Esophagus squamous epithelium (tissue), 5 donors: ENCODE measurements around the gene PTPRD. TPM values are rescaled to one million over a fixed set of nuclear protein-coding genes. Genes with fewer than 3 reads are reported as not detected.

ENCODE experiments used
- DNase-seq: peaks from one replicate; lab custom pipeline; 2025; lab: John Stamatoyannopoulos, UW
- H3K27ac ChIP-seq, 4 donors: fragments of 200-600 bp; sonication (generic); one replicate each; pipeline ENCODE4 v1.5.1; 2016 to 2019; ENCODE audit warnings: mild to moderate bottlenecking in 1 of 4
- H3K27me3 ChIP-seq, 4 donors: fragments of 200-600 bp; sonication (generic); 1 replicate in 3 of 4; 2 replicates in 1 of 4; pipeline versions ENCODE4 v1.5.1 to v1.6.0; 2017 to 2021; ENCODE audit warnings: antibody characterized with exemption in 1 of 4
- H3K36me3 ChIP-seq, 3 donors: fragments of 200-600 bp; sonication (generic); one replicate each; pipeline ENCODE4 v1.5.1; 2016 to 2019
- H3K4me1 ChIP-seq, 3 donors: fragments of 200-600 bp; sonication (generic); one replicate each; pipeline ENCODE4 v1.5.1; 2017 to 2019
- H3K4me3 ChIP-seq, 4 donors: fragments of 200-600 bp; sonication (generic); 1 replicate in 3 of 4; 2 replicates in 1 of 4; pipeline ENCODE4 v1.5.1; 2016 to 2019; ENCODE audit warnings: mild to moderate bottlenecking in 2 of 4, moderate library complexity in 1 of 4
- H3K9me3 ChIP-seq, 3 donors: fragments of 200-600 bp; sonication (generic); one replicate each; pipeline ENCODE4 v1.5.1; 2016 to 2019
- POLR2A ChIP-seq, 4 donors: fragments of 450-650 bp; IDR thresholded peaks; one replicate each; pipeline ENCODE4 v1.6.1; 2017; ENCODE audit warnings: antibody characterized with exemption in 4 of 4, mild to moderate bottlenecking in 4 of 4, moderate library complexity in 3 of 4
- WGBS, 2 donors: methylation state at CpG; one replicate each; pipeline ENCODE4 v1.1.5; 2018; 5-methylcytosine and 5-hydroxymethylcytosine counted together
- intact Hi-C: fragments of 100-400 bp; cut with DNase I; formaldehyde crosslinking; loops from one replicate; pipeline ENCODE4 v1.15.0; 2022
- total RNA-seq, 4 donors: library from RNA; depleted of rRNA; stranded (reverse); fragments of >200 nt; gene quantifications; one replicate each; pipeline ENCODE4 v1.1.0, GENCODE V29; 2016
- TF ChIP-seq, protein P1 (sequence below), 6 experiments: fragments of 450-650 bp in 4 of 6; fragments of 200-600 bp in 2 of 6; sonication (generic) in 2 of 6; IDR thresholded peaks; one replicate each; pipeline ENCODE4 v1.5.1; 2016 to 2019; ENCODE audit warnings: antibody characterized with exemption in 6 of 6, mild to moderate bottlenecking in 4 of 6, moderate library complexity in 4 of 6
- donor health status: DM: yes; HTN: yes; CAD: no.

The PTPRD gene
- total RNA-seq, 4 donors from 2014 or later = 0.23 to 16.3 (median 6.6) TPM

DNA sequence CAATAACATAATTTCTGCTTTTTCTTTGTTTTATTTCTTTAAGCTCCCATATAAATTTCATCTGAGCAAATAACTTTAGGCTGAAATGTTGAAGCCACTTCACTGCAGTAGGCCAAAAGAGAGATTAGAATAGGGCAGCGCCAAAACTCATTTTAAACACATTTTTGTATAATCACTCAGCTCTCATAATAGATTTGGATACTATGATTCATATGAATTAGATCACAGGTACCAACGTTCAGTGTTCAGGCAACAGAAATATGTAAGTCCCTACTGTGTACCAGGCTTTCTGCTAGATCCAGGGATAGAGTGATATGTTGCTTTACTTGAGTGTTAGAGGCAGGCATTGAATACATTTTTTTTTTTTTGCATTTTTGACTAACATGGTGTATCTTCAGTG is 370.5 kb downstream of the PTPRD start:
- TF ChIP-seq POLR2A (IDR thresholded peaks at IDR 0.05) = no peak
- H3K9me3 ChIP-seq = no peaks in the 10 kb centered on the region
- WGBS, 2 donors = 20 to 42% methylated on average over 2 of the region's 2 CpGs
- no peaks in the 10 kb centered on the region for H3K27me3 ChIP-seq
- H3K4me3 ChIP-seq = no peak overlapping the region
- no peaks in the 10 kb centered on the region for H3K36me3 ChIP-seq
- H3K4me1 ChIP-seq = no peaks in the 10 kb centered on the region
- intact Hi-C loops = no loop called here
- DNase-seq = no peak
- H3K27ac ChIP-seq = no peak overlapping the region

- H3K9me3 ChIP-seq = no peaks in the 10 kb centered on the region
- no peaks in the 10 kb centered on the region for H3K4me1 ChIP-seq
- no peak for TF ChIP-seq POLR2A (IDR thresholded peaks at IDR 0.05)
- TF ChIP-seq, protein P1, sequence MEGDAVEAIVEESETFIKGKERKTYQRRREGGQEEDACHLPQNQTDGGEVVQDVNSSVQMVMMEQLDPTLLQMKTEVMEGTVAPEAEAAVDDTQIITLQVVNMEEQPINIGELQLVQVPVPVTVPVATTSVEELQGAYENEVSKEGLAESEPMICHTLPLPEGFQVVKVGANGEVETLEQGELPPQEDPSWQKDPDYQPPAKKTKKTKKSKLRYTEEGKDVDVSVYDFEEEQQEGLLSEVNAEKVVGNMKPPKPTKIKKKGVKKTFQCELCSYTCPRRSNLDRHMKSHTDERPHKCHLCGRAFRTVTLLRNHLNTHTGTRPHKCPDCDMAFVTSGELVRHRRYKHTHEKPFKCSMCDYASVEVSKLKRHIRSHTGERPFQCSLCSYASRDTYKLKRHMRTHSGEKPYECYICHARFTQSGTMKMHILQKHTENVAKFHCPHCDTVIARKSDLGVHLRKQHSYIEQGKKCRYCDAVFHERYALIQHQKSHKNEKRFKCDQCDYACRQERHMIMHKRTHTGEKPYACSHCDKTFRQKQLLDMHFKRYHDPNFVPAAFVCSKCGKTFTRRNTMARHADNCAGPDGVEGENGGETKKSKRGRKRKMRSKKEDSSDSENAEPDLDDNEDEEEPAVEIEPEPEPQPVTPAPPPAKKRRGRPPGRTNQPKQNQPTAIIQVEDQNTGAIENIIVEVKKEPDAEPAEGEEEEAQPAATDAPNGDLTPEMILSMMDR (IDR thresholded peaks at IDR 0.05) = no peak
- H3K27ac ChIP-seq = no peak overlapping the region
- 44 to 71% methylated on average over 1 of the region's 1 CpG for WGBS, 2 donors
- no peaks in the 10 kb centered on the region for H3K36me3 ChIP-seq
- H3K27me3 ChIP-seq = no peaks in the 10 kb centered on the region
- intact Hi-C loops = no loop called here
- no peak overlapping the region for H3K4me3 ChIP-seq
- DNase-seq = no peak
Measured at GRCh38 chr9:10238087-10238486, 374.7 kb downstream of the PTPRD start.

DNA sequence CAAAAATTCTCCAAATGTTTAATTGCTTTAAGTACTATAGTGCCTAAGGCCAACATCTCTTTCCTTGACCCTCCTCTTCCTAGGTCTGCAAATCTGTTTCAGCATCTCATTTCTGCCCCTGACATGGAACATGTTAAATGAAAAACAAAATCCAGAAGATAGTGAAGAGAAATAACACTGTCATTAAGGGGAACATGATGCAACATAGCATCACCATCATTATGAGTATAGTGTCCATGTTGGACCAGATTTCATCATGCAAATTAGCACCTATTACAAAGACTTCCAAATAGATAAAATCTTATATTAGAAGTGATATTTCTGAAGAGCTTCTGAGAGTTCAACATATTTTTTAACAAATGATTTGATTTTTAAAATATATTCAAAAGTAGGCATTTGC is 375.2 kb downstream of the PTPRD start:
- Histone ChIP-seq H3K4me3 (no peak overlapping the region), H3K27me3 (no peaks in the 10 kb centered on the region), H3K36me3 (no peaks in the 10 kb centered on the region), H3K4me1 (no peaks in the 10 kb centered on the region), H3K27ac (no peak overlapping the region), H3K9me3 (no peaks in the 10 kb centered on the region)
- TF ChIP-seq, protein P1 (IDR thresholded peaks at IDR 0.05) = no peak
- TF ChIP-seq POLR2A (IDR thresholded peaks at IDR 0.05) = no peak
- intact Hi-C loops = no loop called here
- DNase-seq = no peak

DNA sequence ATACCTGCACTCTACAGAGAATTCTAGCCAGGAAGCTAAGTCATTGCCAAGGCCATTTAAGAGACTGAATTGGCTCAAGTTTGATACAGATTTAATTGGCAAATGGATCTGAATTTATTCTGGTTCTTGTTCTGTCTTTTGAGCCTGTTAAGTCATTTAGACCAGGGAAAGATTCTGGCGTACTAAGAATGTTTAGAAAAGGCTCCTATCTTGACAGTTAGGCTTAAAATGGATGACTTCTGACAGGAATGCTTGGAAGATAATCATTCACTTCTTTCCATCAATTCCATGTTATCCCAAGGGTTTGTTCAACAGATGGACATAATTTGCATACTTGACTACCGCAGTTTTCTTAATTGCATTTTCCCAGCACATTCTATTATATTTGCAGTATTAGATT is 376.6 kb downstream of the PTPRD start:
- no peaks in the 10 kb centered on the region for H3K9me3 ChIP-seq
- DNase-seq = no peak
- H3K27me3 ChIP-seq = no peaks in the 10 kb centered on the region
- no peak overlapping the region for H3K4me3 ChIP-seq
- intact Hi-C loops = no loop called here
- 55 to 58% methylated on average over 2 of the region's 2 CpGs for WGBS, 2 donors
- H3K27ac ChIP-seq = no peak overlapping the region
- no peaks in the 10 kb centered on the region for H3K36me3 ChIP-seq
- no peak for TF ChIP-seq POLR2A (IDR thresholded peaks at IDR 0.05)
- TF ChIP-seq, protein P1 (IDR thresholded peaks at IDR 0.05) = no peak
- H3K4me1 ChIP-seq = no peaks in the 10 kb centered on the region

- Histone ChIP-seq H3K4me1 (no peaks in the 10 kb centered on the region), H3K36me3 (no peaks in the 10 kb centered on the region), H3K27ac (no peak overlapping the region), H3K9me3 (no peaks in the 10 kb centered on the region), H3K27me3 (no peaks in the 10 kb centered on the region), H3K4me3 (no peak overlapping the region)
- DNase-seq = no peak
- intact Hi-C loops = no loop called here
- no peak for TF ChIP-seq POLR2A (IDR thresholded peaks at IDR 0.05)
- TF ChIP-seq, protein P1 (IDR thresholded peaks at IDR 0.05) = no peak
- 73 to 84% methylated on average over 5 of the region's 5 CpGs for WGBS, 2 donors
Measured at GRCh38 chr9:10235376-10235775, 377.4 kb downstream of the PTPRD start.

DNA sequence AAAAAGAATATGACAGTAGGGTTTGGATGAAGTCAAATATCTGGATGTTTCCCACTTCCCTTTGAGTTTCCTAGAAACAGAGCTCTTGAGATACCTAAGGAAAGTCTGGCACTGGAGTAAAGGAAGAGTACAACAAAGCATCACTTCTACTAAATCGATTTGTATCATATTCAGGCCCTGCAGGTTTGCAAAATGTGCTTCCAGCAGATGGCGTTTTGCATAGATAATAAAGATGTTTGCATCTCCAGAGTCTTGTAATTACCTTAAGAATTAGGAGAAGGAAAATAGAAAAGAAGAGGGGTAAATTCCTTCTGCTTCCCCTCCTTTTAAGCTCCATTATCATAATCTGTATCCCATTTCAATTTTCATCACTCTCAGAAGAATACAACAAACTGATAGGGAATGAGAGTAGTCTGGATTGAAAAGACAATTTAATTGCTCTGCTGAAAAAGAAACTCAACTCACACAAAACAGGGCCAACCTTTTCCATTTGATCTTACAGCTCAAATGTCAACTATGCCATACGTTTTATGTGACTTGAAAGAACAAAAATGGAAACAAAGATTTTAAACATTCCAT is 380.4 kb downstream of the PTPRD start:
- WGBS, 2 donors = 14 to 16% methylated on average over 3 of the region's 3 CpGs
- no peak for DNase-seq
- Histone ChIP-seq H3K27me3 (no peaks in the 10 kb centered on the region), H3K4me3 (no peak overlapping the region), H3K36me3 (no peaks in the 10 kb centered on the region), H3K27ac (no peak overlapping the region), H3K9me3 (no peaks in the 10 kb centered on the region), H3K4me1 (no peaks in the 10 kb centered on the region)
- intact Hi-C loops = no loop called here
- no peak for TF ChIP-seq POLR2A (IDR thresholded peaks at IDR 0.05)
- TF ChIP-seq, protein P1 (IDR thresholded peaks at IDR 0.05) = no peak
